GM21390 (cell line): ENCODE data around the gene CTSF.

Experiments
- ATAC-seq: cut with Tn5 transposase; IDR thresholded peaks from one replicate; pipeline ENCODE4 v1.9.1; 2021; ENCODE audit not compliant: unreplicated experiment

The CTSF gene

GRCh38 chr11:66539870-66540213 is 28.6 kb downstream of the CTSF start:
- no peak for ATAC-seq

GRCh38 chr11:66539170-66539869 is 29.1 kb downstream of the CTSF start:
- no peak for ATAC-seq

GRCh38 chr11:66532784-66533183 is 35.6 kb downstream of the CTSF start:
- no peak for ATAC-seq

GRCh38 chr11:66531841-66532240 is 36.6 kb downstream of the CTSF start:
- no peak for ATAC-seq

- ATAC-seq, result no peak
Measured at GRCh38 chr11:66530927-66531709, 37.3 kb downstream of the CTSF start.

- no peak for ATAC-seq
Measured at GRCh38 chr11:66529655-66530054, 38.8 kb downstream of the CTSF start.

- ATAC-seq, result no peak
Measured at GRCh38 chr11:66529069-66529468, 39.3 kb downstream of the CTSF start.

- no peak for ATAC-seq
Measured at GRCh38 chr11:66524304-66525040, 43.9 kb downstream of the CTSF start.

GRCh38 chr11:66523611-66524010 is 44.8 kb downstream of the CTSF start:
- ATAC-seq, result no peak
